HEK293T (cell line): ENCODE measurements around the gene CD99.

Source experiments
- ARNT ChIP-seq: fragments of 450-650 bp; IDR thresholded peaks from 2 replicates; pipeline ENCODE4 v1.6.1; 2017; ENCODE audit warnings: mild to moderate bottlenecking
- BHLHE40 ChIP-seq: fragments of 450-650 bp; IDR thresholded peaks from 2 replicates; pipeline ENCODE4 v1.6.1; 2016; ENCODE audit warnings: mild to moderate bottlenecking, moderate library complexity, borderline replicate concordance
- CTBP1 ChIP-seq: fragments of 450-650 bp; IDR thresholded peaks from 2 replicates; pipeline ENCODE4 v1.6.1; 2016; ENCODE audit warnings: borderline replicate concordance
- ELF4 ChIP-seq: fragments of 450-650 bp; IDR thresholded peaks from 2 replicates; pipeline ENCODE4 v1.6.1; 2017; ENCODE audit warnings: antibody characterized with exemption
- FOXA1 ChIP-seq: fragments of 450-650 bp; IDR thresholded peaks from 2 replicates; pipeline ENCODE4 v1.6.1; 2016; ENCODE audit warnings: mild to moderate bottlenecking
- FOXM1 ChIP-seq: fragments of 450-650 bp; IDR thresholded peaks from 2 replicates; pipeline ENCODE4 v1.6.1; 2017; ENCODE audit warnings: mild to moderate bottlenecking, borderline replicate concordance
- LEF1 ChIP-seq: fragments of 450-650 bp; IDR thresholded peaks from 2 replicates; pipeline ENCODE4 v1.6.1; 2017; ENCODE audit warnings: mild to moderate bottlenecking, borderline replicate concordance
- NFRKB ChIP-seq: fragments of 450-650 bp; IDR thresholded peaks from 2 replicates; pipeline ENCODE4 v1.6.1; 2016; ENCODE audit warnings: mild to moderate bottlenecking, moderate library complexity
- PKNOX1 ChIP-seq: fragments of 450-650 bp; IDR thresholded peaks from 2 replicates; pipeline ENCODE4 v1.6.1; 2016
- SP1 ChIP-seq: fragments of 450-650 bp; IDR thresholded peaks from 2 replicates; pipeline ENCODE4 v1.6.1; 2017
- SUZ12 ChIP-seq: fragments of 450-650 bp; IDR thresholded peaks from 2 replicates; pipeline ENCODE4 v1.6.1; 2016; ENCODE audit warnings: mild to moderate bottlenecking
- TARDBP ChIP-seq: fragments of 450-650 bp; IDR thresholded peaks from 2 replicates; pipeline ENCODE4 v1.6.1; 2016
- ZNF384 ChIP-seq: fragments of 450-650 bp; IDR thresholded peaks from 2 replicates; pipeline ENCODE4 v1.6.1; 2016

GRCh38 chrX:2774057-2774456, 83.0 kb downstream of the CD99 start:
- TF ChIP-seq SP1, result no peak
- TF ChIP-seq ZNF384, result no peak
- no peak for TF ChIP-seq FOXA1
- no peak for TF ChIP-seq CTBP1
- TF ChIP-seq FOXM1, result no peak
- TF ChIP-seq TARDBP, result no peak
- TF ChIP-seq SUZ12, result no peak
- no peak for TF ChIP-seq ELF4
- no peak for TF ChIP-seq LEF1
- no peak for TF ChIP-seq PKNOX1
- TF ChIP-seq BHLHE40, result no peak
- no peak for TF ChIP-seq ARNT
- TF ChIP-seq NFRKB, result no peak
